Activated CD8-positive, alpha-beta memory T cell treated with anti-CD3 and anti-CD28 coated beads, Interleukin-2, amount 50 U/mL, for 24 hours (primary cell): ENCODE results near the gene OR51D1.

Experiments
- DNase-seq: peaks from one replicate; pipeline ENCODE4 v3.0.0-alpha.2; 2020; ENCODE audit errors: extremely low read depth

OR51D1 gene

DNA sequence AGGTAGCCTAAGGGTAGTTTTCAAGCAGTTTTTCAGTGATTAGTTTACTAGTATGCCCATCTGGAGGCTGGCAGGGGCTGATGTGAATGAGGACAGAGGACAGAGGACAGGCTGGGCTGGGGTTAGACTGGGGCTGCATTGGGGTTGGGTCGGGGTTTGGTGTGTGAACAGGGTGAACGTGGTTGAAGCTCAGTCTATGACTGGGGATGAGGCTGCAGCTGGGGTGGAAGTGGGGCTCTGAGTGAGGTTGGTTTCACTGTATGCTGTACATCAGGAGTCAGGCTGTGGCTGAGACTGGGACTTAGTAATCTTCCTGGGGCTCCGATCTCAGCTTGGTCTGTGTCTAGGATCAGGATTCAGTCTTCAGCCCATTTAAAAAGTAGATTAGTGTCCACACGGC lies 7.0 kb downstream of the OR51D1 start:
- DNase-seq: no peak

DNA sequence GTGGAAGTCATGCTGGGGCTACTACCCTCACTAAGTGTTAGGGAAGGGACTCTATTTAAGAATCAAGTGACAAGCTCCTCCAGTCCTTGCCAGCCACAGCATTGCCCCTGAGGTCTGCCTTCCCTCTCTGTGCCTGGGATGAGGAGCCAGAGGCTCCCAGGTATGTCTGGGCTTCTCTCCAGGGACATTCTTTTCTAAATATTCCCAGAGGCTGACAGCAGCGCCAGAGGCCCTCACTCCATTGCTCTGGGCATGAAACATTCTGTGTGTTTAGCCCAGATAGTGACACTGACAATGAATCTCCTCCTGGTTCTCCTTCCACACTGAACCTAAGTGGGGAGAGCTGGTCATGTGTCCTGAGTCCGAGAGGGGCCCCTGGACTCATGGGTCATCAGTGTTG lies 8.7 kb downstream of the OR51D1 start:
- DNase-seq: no peak

DNA sequence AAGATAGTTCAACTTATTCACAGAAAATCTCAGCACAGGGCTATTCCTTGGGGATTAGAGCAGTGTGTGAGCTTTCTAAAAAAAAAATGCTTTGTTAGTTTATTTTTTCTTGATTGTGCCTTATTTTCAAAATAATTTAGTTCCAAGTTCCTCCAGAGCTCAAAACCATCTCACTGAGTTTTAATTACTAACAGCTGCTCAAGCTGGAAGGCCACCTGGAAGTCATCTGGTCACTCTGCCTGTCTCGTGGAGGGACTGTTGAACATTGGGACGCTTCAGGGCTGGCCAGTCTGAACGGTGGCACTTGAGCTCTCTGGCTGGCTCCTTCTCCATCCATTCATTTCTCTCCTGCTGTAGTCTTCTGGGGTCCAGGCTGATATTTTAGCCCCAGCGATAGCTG lies 10.5 kb downstream of the OR51D1 start:
- no peak for DNase-seq

DNA sequence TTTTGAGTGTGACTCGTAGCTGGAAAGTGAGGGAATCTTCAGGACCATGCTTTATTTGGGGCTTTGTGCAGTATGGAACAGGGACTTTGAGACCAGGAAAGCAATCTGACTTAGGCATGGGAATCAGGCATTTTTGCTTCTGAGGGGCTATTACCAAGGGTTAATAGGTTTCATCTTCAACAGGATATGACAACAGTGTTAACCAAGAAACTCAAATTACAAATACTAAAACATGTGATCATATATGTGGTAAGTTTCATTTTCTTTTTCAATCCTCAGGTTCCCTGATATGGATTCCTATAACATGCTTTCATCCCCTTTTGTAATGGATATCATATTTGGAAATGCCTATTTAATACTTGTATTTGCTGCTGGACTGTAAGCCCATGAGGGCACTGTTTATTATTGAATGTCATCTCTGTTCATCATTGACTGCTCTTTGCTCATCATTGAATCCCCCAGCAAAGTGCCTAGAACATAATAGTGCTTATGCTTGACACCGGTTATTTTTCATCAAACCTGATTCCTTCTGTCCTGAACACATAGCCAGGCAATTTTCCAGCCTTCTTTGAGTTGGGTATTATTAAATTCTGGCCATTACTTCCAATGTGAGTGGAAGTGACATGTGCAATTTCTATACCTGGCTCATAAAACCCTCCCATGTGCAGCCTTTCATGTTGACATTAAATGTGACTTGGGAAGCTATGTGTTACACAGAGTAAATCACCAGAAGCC lies 17.5 kb downstream of the OR51D1 start:
- no peak for DNase-seq

DNA sequence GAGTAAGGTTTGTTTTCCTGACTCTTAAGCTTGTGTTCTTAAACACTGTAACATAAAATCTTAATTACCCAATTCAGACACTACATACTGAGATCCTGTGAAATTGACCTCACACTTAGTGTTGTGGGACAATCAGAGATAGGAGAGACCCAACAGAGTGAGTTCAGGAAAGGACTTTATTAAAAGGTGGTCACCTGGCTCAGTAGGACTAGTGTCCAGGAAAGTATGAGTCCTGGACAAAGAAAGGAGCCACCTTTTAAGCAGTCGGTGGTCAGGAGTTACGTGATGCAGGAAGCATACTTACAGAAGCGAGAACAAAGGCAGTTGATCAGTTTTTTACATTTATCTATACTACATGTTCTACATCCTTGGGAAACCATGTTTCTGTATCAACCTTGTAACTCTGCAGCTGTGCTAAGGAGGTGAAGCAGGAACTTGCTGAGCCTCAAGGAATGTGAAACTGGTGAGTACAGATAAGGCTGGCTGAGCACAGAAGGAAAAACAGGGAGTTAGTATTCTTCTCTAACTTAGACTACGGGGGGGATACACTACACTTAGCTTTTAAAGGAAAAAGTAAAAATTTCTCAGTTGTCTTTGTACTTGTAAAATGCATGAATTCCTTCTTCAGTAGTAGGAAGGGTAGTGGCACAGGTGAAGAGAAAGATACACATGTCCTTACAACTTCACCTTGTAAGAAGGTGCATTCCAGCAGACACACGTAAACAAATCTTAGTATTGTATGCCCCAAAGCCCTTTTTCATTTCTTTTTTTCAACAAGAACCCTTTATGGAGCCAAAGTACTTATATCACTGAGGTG lies 21.6 kb downstream of the OR51D1 start:
- DNase-seq: no peak

DNA sequence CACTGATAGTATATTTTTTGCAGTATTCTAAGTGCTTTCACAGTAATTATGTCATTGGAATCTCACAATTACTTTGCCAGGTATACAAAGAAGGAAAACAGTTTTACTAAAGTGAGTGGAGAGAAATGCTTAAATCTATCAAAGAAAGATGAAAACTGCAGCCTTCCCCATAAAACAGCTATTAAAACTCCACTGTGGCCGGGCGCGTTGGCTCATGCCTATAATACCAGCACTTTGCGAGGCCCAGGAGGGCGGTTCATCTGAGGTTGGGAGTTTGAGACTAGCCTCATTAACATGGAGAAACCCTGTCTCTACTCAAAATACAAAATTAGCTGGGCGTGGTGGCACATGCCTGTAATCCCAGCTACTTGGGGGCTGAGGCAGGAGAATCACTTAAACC lies 25.6 kb downstream of the OR51D1 start:
- DNase-seq: no peak

DNA sequence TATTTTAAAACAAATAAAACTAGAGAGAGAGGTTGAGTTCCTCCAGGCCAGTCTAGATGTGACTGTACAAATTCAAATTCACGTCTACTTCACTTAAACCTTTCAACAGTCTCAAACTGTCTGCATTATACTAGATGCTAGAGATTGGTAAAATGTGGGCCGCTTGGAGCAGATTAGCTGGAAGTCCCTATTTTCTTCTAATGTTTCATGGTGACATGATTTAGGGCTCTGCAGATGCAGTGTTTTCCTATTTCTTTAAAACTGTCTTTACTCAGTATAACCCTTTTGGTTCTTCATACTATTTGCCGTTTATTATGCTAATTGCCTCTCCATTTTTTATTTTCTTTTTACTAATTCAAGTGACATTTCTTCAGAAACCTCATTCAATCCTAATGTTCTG lies 26.9 kb downstream of the OR51D1 start:
- no peak for DNase-seq

DNA sequence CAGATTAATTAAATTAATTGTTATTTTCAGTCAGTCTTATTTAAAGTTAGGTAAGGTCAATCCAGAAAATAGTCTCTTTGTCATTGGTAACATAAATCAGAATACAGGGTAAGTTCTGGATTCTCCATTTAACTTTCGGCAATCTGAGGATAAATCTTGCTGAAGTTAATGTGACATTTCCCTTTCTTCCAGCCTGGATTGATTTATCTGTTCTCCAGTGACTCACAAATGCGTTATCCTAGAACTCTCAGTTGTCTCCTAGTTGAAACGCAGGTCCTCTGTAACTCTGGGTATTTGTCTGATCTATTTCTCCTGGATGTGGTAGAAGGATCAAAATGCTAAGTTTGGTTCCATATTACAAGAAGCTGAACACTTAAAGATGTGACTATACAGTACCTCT lies 27.5 kb downstream of the OR51D1 start:
- no peak for DNase-seq

DNA sequence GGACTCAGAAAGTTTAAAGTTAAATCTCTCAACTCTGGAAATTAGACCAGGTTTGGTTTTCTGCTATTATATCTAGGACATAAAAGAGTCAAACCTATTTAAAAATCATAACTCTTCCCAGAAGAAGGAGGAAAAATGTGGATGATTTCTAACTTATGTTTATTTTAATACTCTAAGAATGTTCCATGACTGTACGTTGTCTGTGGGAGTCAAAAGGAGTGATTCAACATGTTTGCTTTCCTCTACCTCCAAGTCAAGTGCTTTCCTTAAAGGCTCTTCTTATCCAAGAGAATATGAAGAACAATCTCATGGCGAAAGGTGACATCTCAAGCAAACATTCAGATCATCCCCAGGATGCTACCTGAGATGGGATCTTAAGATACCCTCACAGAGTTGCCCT lies 28.1 kb downstream of the OR51D1 start:
- no peak for DNase-seq

DNA sequence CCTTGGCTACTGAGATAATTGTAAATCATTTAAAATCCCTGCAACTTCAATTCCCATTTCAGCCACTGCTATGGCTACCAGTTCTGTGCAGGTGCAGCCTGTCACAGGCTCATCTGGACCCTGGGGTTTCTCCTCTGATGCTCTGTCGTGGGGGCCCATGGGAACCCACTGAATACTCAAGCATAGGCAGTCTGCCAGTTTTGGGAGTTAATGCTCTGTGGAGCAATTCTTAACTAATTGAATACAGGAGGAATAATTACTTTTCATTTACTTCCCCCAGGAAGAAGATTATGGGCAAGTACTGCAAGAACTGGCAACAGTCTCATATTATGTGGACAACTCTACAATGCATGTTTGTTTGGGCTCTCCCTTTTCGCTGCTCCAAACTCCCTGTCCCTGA lies 34.5 kb downstream of the OR51D1 start:
- no peak for DNase-seq

DNA sequence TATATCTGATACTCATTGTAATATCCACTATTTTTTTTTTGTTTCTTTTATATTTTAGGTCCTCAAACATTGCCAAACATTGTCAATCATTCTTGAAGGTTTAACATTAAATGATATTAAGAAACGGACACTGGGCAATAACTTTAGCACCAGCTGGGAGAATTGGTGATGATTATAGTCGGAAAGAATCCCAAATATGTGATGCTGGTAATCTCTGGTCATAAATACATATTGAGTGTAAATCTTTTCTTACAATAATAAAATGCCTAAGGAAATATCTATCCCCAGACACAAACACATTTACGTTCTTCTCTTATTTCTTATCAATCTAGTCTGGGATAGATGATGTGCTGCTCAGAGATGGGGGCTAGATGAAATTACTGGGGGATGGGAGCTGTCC lies 35.2 kb downstream of the OR51D1 start:
- DNase-seq: no peak

DNA sequence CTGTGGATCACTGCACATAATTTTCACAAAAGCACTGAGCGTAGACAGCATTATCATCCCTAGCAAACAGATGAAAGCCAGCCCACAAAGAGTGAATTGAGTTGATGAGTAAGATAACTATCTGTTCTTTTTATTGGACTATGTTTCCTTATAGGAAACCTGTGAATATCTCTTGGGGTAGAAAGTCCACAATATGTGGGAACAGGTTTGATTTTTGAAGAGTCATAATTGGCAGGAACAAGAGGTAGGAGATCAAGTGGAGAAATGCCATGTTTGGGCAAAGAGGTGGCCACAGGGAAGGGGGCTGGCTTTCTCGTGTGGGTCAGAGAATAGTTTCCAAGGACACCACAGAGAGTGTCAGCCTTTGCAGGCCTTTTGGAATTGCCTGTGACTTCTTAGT lies 36.5 kb downstream of the OR51D1 start:
- no peak for DNase-seq

DNA sequence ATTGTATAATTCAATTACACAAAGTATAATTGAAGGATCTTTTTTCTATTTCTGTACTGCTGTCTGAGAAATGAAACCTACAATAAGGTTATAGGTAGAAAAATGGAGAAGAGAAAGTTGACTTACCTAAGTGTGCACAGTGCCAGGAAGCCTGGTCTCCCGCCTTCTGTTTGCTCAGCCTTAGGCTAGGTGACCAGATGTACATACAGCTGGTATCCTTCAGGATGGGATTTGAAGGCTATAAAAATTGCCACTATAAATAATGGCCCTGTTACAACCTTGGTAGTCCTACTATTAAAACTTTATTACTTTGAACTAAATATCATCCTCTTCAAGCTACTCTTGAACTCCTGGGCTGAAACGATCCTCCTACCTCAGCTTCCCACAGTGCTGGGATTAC lies 40.7 kb downstream of the OR51D1 start:
- no peak for DNase-seq

DNA sequence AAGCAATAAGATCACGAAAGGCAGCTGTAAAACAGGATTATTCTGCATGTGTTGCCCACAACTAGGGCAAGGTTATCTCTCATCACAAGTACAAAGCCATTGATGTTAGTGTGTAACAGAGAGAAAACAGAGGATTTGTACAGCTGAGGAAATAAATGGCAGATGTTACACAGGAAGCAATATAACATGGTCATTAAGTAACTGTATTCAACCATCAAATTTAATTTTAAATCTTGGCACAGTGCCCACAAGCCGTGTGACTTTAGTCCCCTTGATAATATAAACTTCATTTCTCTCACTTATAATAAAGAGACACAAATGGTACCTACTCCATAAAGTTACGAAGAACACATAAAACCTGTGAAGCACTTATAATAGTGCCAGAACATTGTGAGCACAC lies 43.1 kb downstream of the OR51D1 start:
- DNase-seq: no peak

DNA sequence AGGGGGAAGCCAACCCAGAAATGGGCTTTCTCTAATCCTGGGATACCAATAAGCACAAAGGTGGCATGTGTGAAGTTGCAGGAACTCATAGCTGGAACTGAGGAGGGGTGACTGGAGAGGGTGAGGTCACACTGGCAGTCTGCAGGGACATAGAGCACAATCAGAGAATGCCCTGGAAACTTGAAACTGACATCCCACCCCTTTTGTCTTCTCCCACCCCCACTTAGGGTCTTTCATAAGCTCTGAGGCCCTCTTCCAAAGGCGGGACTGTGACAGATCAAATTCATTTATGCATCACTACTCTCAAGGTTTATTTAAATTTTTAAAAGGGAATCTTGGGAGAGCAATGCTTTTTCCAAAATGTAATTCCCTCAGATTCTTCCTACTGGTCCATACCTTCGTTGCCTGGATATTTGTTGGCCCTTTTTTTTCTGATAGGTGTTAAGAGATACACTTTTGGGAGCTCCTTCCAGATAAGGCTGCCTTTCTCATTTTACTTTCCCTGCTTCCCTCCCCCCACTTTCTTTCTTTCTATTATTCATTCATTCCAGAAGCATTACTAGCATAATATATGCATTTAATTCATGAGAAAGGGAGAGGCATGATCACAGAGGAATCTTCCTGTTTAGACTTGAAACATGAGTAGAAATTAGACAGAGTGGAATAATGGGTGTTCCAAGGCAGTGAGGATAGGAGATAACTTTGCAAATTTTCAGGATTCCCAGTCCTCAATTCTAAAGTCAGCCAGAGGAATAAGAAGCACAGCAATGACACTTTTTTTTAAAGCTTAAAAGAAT lies 45.5 kb downstream of the OR51D1 start:
- DNase-seq: no peak

DNA sequence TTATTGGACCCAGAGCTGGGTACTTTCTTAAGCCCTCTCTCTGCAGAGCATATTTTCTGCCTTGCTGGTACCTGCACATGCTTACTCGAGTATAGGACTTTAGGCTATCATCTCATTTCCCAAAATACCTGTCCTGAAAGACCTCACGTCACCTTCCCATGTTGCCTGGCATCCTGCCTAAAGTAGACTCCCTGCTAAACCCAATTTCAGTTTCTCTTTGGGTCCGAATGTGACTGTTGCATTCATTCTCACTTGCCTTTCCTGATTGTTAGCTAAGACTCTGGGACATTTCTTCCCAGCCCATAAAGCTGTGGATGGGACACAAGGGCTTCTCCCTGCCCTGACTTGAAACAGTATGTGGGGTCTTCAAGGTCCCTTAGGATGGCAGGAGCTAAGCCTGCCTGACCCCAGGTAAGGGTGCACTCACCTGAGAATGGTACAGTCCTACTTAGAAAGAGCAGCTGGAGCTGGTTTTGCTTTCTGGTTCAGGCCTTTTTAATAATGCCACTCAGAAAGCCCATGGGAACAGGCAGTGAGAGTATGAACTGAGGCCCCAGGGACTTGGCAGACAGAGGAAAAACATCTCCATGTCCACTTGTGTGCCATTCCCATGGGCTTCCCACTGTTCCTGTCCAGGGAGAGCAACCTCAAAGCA lies 47.5 kb downstream of the OR51D1 start:
- no peak for DNase-seq
